AG10803 (cell line): ENCODE results near the gene TRIM5.
"Not testable (repeated sequence)": the region's sequence is repeated elsewhere in the genome, so short reads cannot be mapped to it uniquely, and the experiment has no call there.

ENCODE experiments used
- DNase-seq: peaks from one replicate; pipeline ENCODE4 v3.0.0; 2010; ENCODE audit warnings: low read depth
- H3K4me3 ChIP-seq: 2 replicates; pipeline ENCODE4 v1.5.1; 2011; ENCODE audit warnings: mild to moderate bottlenecking, low read length, control low read depth
- TF ChIP-seq, protein P1 (sequence below): conservative IDR thresholded peaks from 2 replicates; pipeline ENCODE4 v1.5.1; 2011; ENCODE audit warnings: mild to moderate bottlenecking, low read length, control low read depth, inconsistent platforms

Gene TRIM5

DNA sequence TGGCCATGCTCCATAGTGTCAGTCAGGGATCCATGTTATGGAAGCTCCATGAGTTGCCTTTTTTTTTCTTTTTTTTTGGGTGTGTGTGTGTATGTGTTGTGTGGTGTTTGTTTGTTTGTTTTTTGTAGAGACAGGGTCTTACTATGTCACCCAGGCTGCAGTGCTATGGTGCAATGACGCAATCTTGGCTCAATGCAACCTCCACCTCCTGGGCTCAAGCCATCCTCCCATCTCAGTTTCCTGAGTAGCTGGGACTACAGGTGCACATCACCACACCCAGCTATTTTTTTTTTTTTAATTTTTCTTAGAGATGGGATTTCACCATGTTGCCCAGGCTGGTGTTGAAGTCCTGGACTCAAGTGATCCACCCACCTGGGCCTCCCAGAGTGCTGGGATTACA lies 3.6 kb upstream of the TRIM5 start:
- DNase-seq, result no peak
- TF ChIP-seq, protein P1, sequence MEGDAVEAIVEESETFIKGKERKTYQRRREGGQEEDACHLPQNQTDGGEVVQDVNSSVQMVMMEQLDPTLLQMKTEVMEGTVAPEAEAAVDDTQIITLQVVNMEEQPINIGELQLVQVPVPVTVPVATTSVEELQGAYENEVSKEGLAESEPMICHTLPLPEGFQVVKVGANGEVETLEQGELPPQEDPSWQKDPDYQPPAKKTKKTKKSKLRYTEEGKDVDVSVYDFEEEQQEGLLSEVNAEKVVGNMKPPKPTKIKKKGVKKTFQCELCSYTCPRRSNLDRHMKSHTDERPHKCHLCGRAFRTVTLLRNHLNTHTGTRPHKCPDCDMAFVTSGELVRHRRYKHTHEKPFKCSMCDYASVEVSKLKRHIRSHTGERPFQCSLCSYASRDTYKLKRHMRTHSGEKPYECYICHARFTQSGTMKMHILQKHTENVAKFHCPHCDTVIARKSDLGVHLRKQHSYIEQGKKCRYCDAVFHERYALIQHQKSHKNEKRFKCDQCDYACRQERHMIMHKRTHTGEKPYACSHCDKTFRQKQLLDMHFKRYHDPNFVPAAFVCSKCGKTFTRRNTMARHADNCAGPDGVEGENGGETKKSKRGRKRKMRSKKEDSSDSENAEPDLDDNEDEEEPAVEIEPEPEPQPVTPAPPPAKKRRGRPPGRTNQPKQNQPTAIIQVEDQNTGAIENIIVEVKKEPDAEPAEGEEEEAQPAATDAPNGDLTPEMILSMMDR, result no peak
- H3K4me3 ChIP-seq, result no peak overlapping the region

DNA sequence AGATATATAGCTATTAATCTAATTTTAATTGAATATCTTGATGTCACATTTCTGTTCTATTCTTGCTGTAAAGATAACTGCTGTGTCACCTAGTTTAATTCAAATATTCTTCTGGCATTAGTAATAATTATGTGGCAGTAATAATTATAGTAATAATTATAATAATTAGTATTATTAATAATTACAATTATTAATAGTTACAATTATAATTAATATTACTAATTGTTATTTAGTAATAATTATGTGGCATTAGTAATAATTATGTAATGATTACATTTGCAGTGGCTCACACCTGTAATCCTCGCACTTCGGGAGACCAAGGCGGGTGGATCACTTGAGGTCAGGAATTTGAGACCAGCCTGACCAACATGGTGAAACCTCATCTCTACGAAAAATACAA lies 1.6 kb upstream of the TRIM5 start:
- no peak overlapping the region for H3K4me3 ChIP-seq
- no peak for DNase-seq
- TF ChIP-seq, protein P1, result no peak

DNA sequence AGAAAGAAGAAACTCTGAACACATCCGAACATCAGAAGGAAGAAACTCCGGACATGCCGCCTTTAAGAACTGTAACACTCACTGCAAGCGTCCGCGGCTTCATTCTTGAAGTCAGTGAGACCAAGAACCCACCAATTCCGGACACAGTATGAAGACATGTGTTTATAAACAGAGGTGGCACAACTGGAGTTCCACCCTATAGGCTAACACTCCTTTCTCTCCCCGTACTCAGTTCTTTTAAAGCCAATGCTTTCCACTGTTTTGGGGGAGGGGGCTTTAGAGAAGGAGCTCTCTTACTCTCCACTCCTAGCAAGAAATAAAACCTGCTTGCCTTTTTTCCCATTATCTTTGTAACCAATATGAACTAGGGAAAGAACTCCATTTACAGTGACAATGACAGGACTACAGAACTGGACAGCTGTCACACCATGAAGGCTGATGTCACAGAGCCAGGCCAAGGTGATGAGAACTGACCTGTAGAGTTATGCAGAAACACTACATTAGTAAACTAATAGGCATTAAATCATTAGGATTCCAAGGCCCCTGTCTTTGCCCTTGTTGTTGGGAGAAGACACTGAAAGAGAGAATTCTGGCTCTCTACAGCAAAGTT lies 733 bp downstream of the TRIM5 start:
- TF ChIP-seq, protein P1, result no peak
- no peak for DNase-seq
- H3K4me3 ChIP-seq, result peak overlapping the region; percentile 60

DNA sequence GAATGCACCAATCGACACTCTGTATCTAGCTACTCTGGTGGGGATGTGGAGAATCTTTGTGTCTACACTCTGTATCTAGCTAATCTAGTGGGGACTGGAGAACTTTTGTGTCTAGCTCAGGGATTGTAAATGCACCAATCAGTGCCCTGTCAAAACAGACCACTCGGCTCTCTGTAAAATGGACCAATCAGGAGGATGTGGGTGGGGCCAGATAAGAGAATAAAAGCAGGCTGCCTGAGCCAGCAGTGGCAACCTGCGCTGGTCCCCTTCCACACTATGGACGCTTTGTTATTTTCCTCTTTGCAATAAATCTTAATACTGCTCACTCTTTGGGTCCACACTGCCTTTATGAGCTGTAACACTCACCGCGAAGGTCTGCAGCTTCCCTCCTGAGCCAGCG lies 1.3 kb downstream of the TRIM5 start:
- H3K4me3 ChIP-seq, result peak overlapping the region; percentile 35
- DNase-seq, result not testable (repeated sequence)

DNA sequence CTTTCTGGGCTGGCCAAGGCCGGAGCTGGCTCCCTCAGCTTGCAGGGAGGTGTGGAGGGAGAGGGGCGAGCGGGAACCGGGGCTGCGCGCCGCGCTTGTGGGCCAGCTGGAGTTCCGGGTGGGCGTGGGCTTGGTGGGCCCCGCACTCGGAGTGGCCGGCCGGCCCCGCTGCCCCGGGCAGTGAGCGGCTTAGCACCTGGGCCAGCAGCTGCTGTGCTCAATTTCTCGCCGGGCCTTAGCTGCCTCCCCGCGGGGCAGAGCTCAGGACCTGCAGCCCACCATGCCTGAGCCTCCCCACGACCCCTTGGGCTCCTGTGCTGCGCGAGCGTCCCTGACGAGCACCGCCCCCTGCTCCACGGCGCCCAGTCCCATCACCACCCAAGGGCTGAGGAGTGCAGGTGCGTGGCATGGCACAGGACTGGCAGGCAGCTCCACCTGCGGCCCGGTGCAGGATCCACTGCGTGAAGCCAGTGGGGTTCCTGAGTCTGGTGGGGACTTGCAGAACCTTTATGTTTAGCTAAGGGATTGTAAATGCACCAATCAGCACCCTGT lies 1.9 kb downstream of the TRIM5 start:
- H3K4me3 ChIP-seq, DNase-seq: not testable (repeated sequence)

DNA sequence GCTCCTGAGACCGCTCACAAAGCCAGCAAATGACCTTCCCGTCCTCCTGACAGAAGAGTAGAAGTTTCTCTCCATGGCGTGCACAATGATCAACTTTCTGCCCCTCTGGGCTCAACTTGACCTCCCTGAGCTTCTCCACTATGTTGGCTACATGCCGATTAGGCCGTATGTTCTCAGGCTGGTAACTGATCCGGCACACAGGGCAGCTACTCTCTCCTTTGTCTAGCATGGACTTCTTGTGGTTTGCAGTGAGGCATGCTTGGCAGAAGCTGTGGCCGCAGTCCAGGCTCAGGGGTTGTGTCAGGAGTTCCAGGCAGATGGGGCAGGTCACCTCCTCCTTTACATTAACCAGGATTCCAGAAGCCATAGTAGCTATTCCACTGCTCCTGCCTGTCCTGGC lies 5.1 kb downstream of the TRIM5 start:
- no peak overlapping the region for H3K4me3 ChIP-seq
- DNase-seq, result no peak
- TF ChIP-seq, protein P1, result no peak

DNA sequence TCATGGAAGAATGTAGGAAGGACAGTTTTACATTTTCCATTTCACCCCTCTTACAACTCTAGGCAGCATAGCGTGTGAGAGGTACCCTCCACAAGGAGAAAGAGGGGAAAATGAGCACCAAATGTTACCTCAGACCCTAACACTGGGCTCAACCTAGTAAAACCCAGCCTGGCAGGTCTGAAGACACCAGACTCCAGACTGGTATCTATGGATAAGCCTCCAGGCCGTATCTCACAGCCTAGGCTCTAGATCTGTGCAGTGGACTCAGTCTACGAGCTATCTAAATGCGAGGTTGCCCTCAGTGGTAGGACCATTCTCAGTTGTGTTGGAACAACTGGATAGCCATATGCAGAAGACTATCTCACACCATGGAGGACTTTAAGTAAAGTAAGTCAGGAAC lies 10.5 kb downstream of the TRIM5 start:
- DNase-seq, result no peak
- TF ChIP-seq, protein P1, result no peak
- no peak overlapping the region for H3K4me3 ChIP-seq

DNA sequence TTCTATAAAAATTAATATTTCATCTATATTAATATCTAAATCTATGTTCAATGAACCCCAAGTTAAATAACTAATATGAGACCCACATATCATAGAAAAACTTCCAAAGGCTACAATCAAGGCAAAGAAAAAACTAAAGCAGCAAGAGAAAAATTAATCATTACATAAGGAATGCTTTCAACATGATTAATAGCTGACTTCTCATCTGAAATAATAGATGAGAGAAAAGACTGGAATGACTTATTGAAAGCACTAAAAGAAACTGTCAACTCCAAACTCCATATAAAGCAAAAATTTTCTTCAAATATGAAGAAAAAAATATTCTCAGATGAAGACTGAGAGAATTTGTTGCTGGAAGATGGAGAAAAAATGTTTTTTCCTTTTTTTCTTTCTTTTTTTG lies 13.0 kb downstream of the TRIM5 start:
- TF ChIP-seq, protein P1, result no peak
- no peak for DNase-seq
- H3K4me3 ChIP-seq, result no peak overlapping the region
